ENCODE data around the gene ANKRD29.
"Not testable (repeated sequence)": the region's sequence is repeated elsewhere in the genome, so short reads cannot be mapped to it uniquely, and the experiment has no call there.

The ANKRD29 gene

GRCh38 chr18:23580677-23581367, 81.9 kb downstream of the ANKRD29 start:
- Histone ChIP-seq H3K79me2 (peaks cover 72% of the 10 kb centered on the region), H3K4me2 (ENCODE audit: low read length) (peak overlapping the region; percentile 83), H3K9ac (no peak overlapping the region), H3K4me3 (ENCODE audit: low read depth, low read length) (peak overlapping the region; percentile 98), H3K4me1 (peaks cover 36% of the 10 kb centered on the region), H3K36me3 (ENCODE audit: control insufficient read depth, insufficient read depth, low read length) (no peaks in the 10 kb centered on the region), H3K27me3 (ENCODE audit: control insufficient read depth, insufficient read depth, low read length) (no peaks in the 10 kb centered on the region), H3K27ac (peak overlapping the region; percentile 13), H2AFZ (no peak overlapping the region), H3K9me3 (ENCODE audit: control insufficient read depth, low read length) (no peaks in the 10 kb centered on the region)
- TF ChIP-seq, protein P1, sequence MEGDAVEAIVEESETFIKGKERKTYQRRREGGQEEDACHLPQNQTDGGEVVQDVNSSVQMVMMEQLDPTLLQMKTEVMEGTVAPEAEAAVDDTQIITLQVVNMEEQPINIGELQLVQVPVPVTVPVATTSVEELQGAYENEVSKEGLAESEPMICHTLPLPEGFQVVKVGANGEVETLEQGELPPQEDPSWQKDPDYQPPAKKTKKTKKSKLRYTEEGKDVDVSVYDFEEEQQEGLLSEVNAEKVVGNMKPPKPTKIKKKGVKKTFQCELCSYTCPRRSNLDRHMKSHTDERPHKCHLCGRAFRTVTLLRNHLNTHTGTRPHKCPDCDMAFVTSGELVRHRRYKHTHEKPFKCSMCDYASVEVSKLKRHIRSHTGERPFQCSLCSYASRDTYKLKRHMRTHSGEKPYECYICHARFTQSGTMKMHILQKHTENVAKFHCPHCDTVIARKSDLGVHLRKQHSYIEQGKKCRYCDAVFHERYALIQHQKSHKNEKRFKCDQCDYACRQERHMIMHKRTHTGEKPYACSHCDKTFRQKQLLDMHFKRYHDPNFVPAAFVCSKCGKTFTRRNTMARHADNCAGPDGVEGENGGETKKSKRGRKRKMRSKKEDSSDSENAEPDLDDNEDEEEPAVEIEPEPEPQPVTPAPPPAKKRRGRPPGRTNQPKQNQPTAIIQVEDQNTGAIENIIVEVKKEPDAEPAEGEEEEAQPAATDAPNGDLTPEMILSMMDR (IDR thresholded peaks at IDR 0.05), result no peak

DNA sequence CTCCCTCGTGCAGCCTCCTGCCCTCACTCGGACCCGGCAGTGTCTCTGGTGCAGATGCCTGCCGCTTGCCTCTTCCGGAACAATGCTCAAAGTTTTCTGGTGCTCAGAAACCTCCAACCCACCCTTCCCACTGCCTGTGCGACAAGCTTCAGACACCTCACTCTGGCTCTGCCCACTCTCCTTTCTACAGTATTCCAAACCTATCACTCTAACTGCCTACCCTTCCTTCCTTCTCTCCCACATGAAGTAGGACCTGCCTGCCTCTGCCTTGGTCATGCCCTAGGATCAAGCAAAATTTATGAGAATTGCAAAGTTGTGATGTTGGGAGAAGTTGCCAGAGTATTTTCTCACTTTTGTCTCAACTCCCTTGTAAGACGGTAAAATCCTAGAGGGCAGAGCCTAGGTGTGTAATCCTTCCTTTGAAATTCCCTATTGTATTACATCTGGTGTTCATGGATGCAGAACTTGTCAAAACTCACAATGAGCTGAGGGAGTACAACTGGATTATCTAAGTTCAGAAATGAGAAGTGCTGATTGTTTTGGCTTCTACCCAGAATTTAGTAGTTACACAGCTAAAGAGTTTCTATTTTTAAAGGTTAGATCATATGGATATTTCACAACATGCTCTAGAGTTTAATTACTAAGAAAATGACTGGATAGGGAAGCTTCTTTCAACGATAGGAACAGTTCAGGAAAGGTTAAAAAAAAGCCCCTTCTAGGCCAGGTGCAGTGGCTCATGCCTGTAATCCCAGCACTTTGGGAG, 83.6 kb downstream of the ANKRD29 start:
- Histone ChIP-seq H3K36me3 (ENCODE audit: control insufficient read depth, insufficient read depth, low read length) (no peaks in the 10 kb centered on the region), H3K79me2 (peaks cover 65% of the 10 kb centered on the region), H3K4me2 (ENCODE audit: low read length) (peak overlapping the region; percentile 41), H3K4me3 (ENCODE audit: low read depth, low read length) (peak overlapping the region; percentile 41), H3K27me3 (ENCODE audit: control insufficient read depth, insufficient read depth, low read length) (no peaks in the 10 kb centered on the region), H3K9ac (no peak overlapping the region), H3K9me3 (ENCODE audit: control insufficient read depth, low read length) (no peaks in the 10 kb centered on the region), H3K4me1 (peaks cover 48% of the 10 kb centered on the region), H3K27ac (peak overlapping the region; percentile 13), H2AFZ (no peak overlapping the region)
- TF ChIP-seq, protein P1 (IDR thresholded peaks at IDR 0.05), result no peak

GRCh38 chr18:23578067-23578701, 84.5 kb downstream of the ANKRD29 start:
- Histone ChIP-seq H3K27me3 (ENCODE audit: control insufficient read depth, insufficient read depth, low read length) (no peaks in the 10 kb centered on the region), H3K9me3 (ENCODE audit: control insufficient read depth, low read length) (no peaks in the 10 kb centered on the region), H3K9ac (no peak overlapping the region), H3K4me3 (ENCODE audit: low read depth, low read length) (no peak overlapping the region), H3K36me3 (ENCODE audit: control insufficient read depth, insufficient read depth, low read length) (no peaks in the 10 kb centered on the region), H3K27ac (no peak overlapping the region), H3K4me2 (ENCODE audit: low read length) (peak overlapping the region; percentile 41), H3K79me2 (peaks cover 58% of the 10 kb centered on the region), H3K4me1 (peaks cover 47% of the 10 kb centered on the region), H2AFZ (no peak overlapping the region)
- TF ChIP-seq, protein P1 (IDR thresholded peaks at IDR 0.05), result no peak

GRCh38 chr18:23577521-23577920, 85.2 kb downstream of the ANKRD29 start:
- not testable (repeated sequence) for H3K4me2 ChIP-seq (ENCODE audit: low read length); H3K9ac ChIP-seq; H3K9me3 ChIP-seq (ENCODE audit: control insufficient read depth, low read length); H3K36me3 ChIP-seq (ENCODE audit: control insufficient read depth, insufficient read depth, low read length); H3K27me3 ChIP-seq (ENCODE audit: control insufficient read depth, insufficient read depth, low read length); H3K4me3 ChIP-seq (ENCODE audit: low read depth, low read length); H2AFZ ChIP-seq; H3K27ac ChIP-seq
- peaks cover 52% of the 10 kb centered on the region for H3K4me1 ChIP-seq
- peaks cover 57% of the 10 kb centered on the region for H3K79me2 ChIP-seq

DNA sequence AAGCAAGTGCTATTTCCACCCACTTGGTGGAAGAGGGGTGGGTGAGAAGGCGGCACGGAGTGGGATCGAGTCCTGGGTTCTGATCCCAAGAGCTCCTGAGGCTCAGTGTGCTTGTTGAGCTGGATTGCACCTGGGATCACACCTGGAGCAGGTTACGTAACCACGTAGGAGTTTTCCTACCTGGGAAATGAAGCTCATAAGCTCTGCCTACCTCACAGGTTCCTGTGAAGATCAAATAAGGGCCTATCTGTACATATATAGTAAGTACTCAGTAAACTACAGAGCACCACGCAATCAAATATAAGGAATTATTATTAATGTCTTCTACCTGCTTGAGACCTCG, 87.4 kb downstream of the ANKRD29 start:
- Histone ChIP-seq H3K4me2 (ENCODE audit: low read length) (peak overlapping the region; percentile 59), H3K9ac (no peak overlapping the region), H3K4me1 (peaks cover 33% of the 10 kb centered on the region), H3K36me3 (ENCODE audit: control insufficient read depth, insufficient read depth, low read length) (no peaks in the 10 kb centered on the region), H2AFZ (no peak overlapping the region), H3K27me3 (ENCODE audit: control insufficient read depth, insufficient read depth, low read length) (no peaks in the 10 kb centered on the region), H3K4me3 (ENCODE audit: low read depth, low read length) (peak overlapping the region; percentile 12), H3K27ac (peak overlapping the region; percentile 47), H3K79me2 (peaks cover 42% of the 10 kb centered on the region), H3K9me3 (ENCODE audit: control insufficient read depth, low read length) (no peaks in the 10 kb centered on the region)
- TF ChIP-seq, protein P1 (IDR thresholded peaks at IDR 0.05), result no peak

Data from parathyroid adenoma (tissue), 2 donors.